ENCODE results near the gene TFPI. TPM values are rescaled to one million over a fixed set of nuclear protein-coding genes. Genes with fewer than 3 reads are reported as not detected.

TFPI gene
- polyA plus RNA-seq, 6 donors from 2014 or later, result 0.24 to 1.2 (median 0.35) TPM; not detected in 3

DNA sequence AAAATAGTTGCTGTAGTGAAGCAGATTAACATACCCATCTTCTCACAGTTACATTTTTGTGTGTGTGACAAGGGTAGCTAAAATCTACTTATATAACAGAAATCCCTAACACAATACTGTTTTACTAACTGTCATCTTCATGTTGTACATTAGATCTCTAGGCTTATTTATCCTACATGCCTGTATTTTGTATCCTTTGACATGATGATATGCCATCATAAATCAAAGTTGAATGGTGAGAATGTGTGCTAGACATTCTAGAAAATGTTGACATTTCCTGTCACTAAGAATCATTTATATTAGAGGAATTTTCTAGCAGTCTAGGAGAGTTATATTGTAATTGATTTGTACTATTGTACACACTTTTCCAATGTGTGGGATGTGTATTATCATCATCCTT, 84.7 kb downstream of the TFPI start:
- no peak overlapping the region for H3K4me3 Mint-ChIP-seq

DNA sequence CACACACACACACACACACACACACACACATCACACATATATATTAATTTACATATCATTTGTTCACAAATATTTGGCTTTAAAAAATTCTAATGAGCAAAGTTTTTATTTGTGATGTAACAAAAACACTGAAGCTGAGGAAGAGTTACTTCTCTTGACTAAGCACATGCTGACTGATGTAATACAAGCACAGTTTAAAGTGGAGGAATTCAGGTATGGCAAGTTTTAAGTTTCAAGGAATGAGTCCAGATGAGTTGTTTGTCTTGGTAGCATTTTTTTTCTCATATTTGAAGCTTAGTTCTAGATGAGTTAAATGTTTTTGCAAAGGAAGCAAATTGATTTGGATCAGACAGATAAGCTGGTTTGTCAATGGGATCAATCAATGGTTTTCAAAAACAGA, 86.0 kb downstream of the TFPI start:
- ATAC-seq (ENCODE audit: low read depth in 2 of 2) (no peak), DNase-seq (no peak)
- no peak overlapping the region for H3K27ac Mint-ChIP-seq

More for the DNA sequence above, 84.7 kb downstream of the TFPI start:
- no peak overlapping the region for H3K27ac Mint-ChIP-seq
- no peaks in the 10 kb centered on the region for H3K27me3 Mint-ChIP-seq
- DNase-seq, result no peak
- no peaks in the 10 kb centered on the region for H3K36me3 Mint-ChIP-seq
- H3K9me3 Mint-ChIP-seq, result no peaks in the 10 kb centered on the region
- H3K4me1 Mint-ChIP-seq, result no peaks in the 10 kb centered on the region
- no peak for ATAC-seq (ENCODE audit: low read depth in 2 of 2)

DNA sequence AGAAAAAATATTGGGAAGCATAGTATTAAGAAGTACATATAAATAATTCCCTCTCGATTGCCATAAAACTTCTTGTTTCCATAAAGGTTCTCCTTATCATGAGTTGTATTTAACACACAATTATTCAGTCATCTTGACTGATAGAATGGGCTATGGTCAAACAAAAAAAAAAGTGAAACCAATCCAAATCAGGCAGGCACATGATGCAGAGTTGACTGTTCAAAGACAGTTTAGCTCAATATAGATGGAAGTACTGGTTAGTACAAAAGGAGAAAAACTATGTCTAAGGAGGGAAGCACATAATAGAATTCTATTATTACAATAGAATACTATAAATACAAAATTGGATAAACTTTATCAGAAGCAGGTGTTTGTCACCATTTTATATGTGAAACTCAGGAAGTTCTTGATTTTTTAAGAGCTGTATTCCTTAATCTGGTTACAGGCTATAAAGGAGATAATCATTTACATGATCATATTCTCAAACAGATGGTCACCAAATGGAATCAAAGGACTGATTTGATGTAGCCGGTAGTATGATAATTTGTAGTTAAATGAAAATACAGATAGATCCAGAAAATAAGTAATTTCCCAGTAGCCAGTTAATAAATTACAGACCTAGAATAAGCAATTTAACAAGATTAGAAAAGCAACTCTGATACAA, 88.0 kb downstream of the TFPI start:
- no peaks in the 10 kb centered on the region for H3K36me3 Mint-ChIP-seq
- no peaks in the 10 kb centered on the region for H3K9me3 Mint-ChIP-seq
- no peak overlapping the region for H3K4me3 Mint-ChIP-seq
- no peaks in the 10 kb centered on the region for H3K27me3 Mint-ChIP-seq
- ATAC-seq (ENCODE audit: low read depth in 2 of 2) (no peak), DNase-seq (no peak)
- H3K4me1 Mint-ChIP-seq, result no peaks in the 10 kb centered on the region
- no peak overlapping the region for H3K27ac Mint-ChIP-seq

More for the DNA sequence above, 86.0 kb downstream of the TFPI start:
- Mint-ChIP-seq H3K4me3 (no peak overlapping the region), H3K36me3 (no peaks in the 10 kb centered on the region), H3K27me3 (no peaks in the 10 kb centered on the region), H3K4me1 (no peaks in the 10 kb centered on the region), H3K9me3 (no peaks in the 10 kb centered on the region)

DNA sequence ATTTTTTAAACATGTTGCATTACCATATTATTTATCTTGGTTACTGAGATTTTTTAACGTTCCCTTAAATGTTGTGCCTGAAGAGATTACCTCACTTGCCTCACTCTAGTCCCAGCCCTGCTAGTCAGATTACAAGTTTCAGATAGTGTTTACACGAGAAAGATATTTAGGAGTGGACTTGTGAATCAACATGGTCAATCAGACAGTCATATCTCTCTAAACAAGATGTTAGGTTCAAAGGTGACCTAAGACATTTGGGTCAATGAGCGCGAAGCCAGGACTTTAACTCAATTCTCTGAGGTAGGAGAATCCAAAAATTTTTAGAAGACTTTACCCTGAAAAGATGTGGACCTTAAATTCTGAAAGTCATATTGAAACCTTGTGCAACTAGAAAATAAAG, 91.4 kb downstream of the TFPI start:
- Mint-ChIP-seq H3K27me3 (no peaks in the 10 kb centered on the region), H3K27ac (no peak overlapping the region), H3K4me1 (no peaks in the 10 kb centered on the region), H3K9me3 (no peaks in the 10 kb centered on the region), H3K36me3 (no peaks in the 10 kb centered on the region), H3K4me3 (no peak overlapping the region)
- DNase-seq, result no peak
- no peak for ATAC-seq (ENCODE audit: low read depth in 2 of 2)

DNA sequence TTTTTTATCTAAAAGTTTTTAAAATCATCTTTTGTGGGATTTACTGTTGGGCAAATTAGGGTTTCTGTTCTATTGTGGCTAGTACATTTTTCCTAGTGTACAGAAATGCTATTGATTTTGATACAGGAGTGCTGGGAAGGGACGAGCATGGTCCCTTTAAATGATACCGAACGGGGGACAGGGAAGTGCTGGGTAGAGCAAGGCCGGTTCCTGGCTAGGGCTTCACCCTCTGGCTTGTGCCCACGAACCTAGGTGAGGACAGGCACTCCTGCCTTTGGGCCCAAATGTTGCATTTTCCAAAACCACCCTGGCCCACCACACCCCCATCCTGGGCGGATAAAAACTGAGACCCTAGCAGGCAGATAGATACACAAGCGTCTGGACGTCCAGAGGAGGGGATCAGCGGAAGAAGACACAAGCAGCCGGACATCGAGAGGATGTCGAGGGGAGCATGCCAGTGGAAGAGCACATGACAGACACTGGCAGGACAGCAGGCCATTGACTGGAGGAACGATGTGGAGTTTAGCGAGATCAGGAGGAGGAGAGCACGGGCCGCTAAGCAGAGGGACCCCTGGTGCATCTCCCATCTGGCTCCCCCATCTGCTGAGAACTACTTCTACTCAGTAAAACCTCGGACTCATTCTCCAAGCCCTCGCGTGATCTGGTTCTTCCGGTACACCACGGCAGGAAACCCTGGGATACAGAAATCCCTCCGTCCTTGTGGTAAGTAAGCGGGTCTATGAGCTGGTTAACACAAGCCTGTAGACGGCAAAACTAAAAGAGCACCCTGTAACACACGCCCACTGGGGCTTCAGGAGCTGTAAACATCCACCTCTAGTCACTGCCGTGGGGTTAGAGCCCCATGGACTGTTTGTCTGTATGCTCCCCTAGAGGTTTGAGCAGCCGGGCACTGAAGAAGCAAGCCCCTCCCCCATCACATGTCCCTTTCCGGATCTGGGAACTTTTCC, 92.7 kb downstream of the TFPI start:
- ATAC-seq (ENCODE audit: low read depth in 2 of 2) (no peak), DNase-seq (no peak)
- Mint-ChIP-seq H3K27ac (no peak overlapping the region), H3K4me1 (no peaks in the 10 kb centered on the region), H3K36me3 (no peaks in the 10 kb centered on the region), H3K27me3 (no peaks in the 10 kb centered on the region), H3K9me3 (no peaks in the 10 kb centered on the region), H3K4me3 (no peak overlapping the region)

DNA sequence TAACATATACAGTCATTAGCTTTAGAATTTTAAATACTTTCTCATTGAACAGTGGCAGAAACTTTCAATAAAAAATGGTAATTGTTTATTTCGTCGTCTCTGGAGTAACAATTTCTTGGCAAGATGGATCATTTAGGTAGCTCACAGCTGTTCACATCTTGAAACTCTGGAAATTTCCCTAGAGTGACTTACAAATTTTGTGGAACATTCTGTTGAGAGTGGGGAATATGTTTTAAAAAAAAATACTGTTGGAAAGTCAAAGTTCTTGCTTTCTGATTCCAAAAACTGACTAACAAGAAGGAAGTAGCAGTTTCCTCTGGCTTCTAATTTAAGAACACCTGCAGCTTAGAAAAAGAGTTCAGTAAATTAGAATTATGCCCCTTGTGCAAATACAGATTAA, 95.0 kb downstream of the TFPI start:
- Mint-ChIP-seq H3K4me1 (no peaks in the 10 kb centered on the region), H3K27me3 (no peaks in the 10 kb centered on the region), H3K4me3 (no peak overlapping the region), H3K9me3 (no peaks in the 10 kb centered on the region), H3K27ac (no peak overlapping the region), H3K36me3 (no peaks in the 10 kb centered on the region)
- no peak for DNase-seq
- ATAC-seq (ENCODE audit: low read depth in 2 of 2), result no peak

DNA sequence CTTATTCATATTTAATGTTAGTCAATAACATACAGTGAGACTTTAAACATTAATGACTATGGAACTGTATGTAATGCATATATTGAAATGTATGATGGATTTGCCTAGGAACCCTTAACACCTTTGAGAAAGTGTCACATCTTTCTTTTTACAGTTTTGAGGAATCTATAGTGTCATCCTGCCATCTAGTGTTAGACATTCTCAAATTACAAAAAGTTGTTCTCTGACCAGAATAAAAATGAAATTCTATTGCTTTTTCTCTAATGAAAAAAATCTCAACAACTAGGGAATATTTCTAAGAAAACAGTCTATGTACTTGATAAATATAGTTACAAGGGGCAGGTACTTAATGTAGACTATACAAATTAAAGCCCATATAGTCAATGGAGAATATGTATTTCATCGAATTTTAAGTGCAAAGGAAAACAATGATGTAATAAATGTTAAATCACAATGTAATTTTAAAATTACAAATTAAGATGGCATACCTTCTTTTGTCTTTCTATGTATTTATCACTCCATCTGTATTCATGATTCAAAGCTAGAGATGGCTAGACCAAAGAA, 101.1 kb downstream of the TFPI start:
- DNase-seq (no peak), ATAC-seq (ENCODE audit: low read depth in 2 of 2) (no peak)
- no peaks in the 10 kb centered on the region for H3K27me3 Mint-ChIP-seq
- H3K4me3 Mint-ChIP-seq, result no peak overlapping the region
- peaks cover 2 to 3% (median 3%) of the 10 kb centered on the region in 3 donors for H3K4me1 Mint-ChIP-seq
- H3K36me3 Mint-ChIP-seq, result no peaks in the 10 kb centered on the region
- H3K9me3 Mint-ChIP-seq, result no peaks in the 10 kb centered on the region
- H3K27ac Mint-ChIP-seq, result no peak overlapping the region

DNA sequence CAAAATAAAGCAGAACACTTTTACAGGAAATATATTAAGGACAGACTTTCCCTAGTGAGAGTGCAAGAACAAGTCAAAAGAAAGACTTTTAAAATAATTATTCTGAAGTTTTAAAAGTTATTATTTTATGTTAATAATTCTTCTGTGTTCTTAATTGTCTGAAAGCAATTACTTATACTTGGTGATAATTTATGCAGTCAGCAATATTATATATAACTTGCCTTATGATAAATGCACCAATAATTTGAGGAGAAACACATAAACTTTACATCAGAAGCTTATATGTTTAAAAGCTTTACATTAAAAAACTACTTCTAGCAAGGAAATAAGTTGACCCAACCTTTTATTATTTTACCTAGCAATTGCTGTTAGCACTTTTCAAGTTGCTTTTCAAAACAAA, 102.7 kb downstream of the TFPI start:
- H3K4me1 Mint-ChIP-seq, result peaks cover 6 to 9% (median 6%) of the 10 kb centered on the region in 3 donors
- H3K9me3 Mint-ChIP-seq, result no peaks in the 10 kb centered on the region
- H3K27ac Mint-ChIP-seq, result no peak overlapping the region
- H3K36me3 Mint-ChIP-seq, result no peaks in the 10 kb centered on the region
- H3K27me3 Mint-ChIP-seq, result no peaks in the 10 kb centered on the region
- no peak overlapping the region for H3K4me3 Mint-ChIP-seq
- no peak for ATAC-seq (ENCODE audit: low read depth in 2 of 2)
- DNase-seq, result no peak

DNA sequence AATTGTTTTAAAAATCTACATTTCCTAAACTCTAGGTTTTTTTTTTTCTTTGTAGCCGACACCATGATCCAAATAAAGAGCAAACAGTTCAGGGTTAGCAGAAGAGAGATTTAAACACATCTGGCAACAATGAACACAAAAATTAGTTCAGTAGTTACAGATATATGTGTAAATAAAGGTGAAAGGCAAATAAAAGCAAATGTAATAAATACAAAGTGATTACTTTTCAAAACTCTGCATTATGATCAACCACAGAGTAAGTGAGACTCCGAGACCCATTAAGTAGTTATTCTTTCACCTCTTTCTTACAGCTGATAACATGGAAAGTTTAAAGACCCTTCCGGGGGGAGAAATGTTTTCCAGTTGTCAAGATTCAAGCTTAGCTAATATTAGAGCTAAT, 106.9 kb downstream of the TFPI start:
- Mint-ChIP-seq H3K9me3 (no peaks in the 10 kb centered on the region), H3K4me3 (peak overlapping the region in 5 of 8 donors; percentile 8 to 49 (median 22)), H3K27me3 (no peaks in the 10 kb centered on the region), H3K36me3 (no peaks in the 10 kb centered on the region), H3K4me1 (peaks cover 6 to 9% (median 6%) of the 10 kb centered on the region in 3 donors), H3K27ac (peak overlapping the region in 2 of 6 donors; percentile 59 to 66)
- DNase-seq, result no peak
- ATAC-seq (ENCODE audit: low read depth in 2 of 2), result no peak

DNA sequence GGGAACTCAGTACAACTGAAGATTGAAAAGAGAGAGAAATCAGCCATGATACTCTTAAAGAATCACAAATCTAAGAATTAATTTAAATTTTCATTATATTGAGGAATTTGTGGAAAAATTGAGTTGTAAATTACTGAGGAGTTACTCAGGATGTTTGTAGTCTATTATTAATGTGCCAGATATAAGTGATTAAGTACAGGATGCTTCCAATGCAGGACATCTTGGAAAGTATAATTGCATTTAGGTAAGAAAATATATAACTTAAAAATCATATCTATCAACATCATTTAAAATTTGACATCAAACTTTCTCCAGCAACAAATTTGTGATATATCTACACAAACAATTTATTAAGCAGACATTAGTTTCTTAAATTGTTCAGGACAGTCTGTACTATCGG, 107.5 kb downstream of the TFPI start:
- no peak overlapping the region for H3K27ac Mint-ChIP-seq
- H3K4me3 Mint-ChIP-seq, result no peak overlapping the region
- no peak for ATAC-seq (ENCODE audit: low read depth in 2 of 2)
- DNase-seq, result no peak
- peaks cover 6 to 9% (median 6%) of the 10 kb centered on the region in 3 donors for H3K4me1 Mint-ChIP-seq
- no peaks in the 10 kb centered on the region for H3K9me3 Mint-ChIP-seq
- no peaks in the 10 kb centered on the region for H3K36me3 Mint-ChIP-seq
- no peaks in the 10 kb centered on the region for H3K27me3 Mint-ChIP-seq

DNA sequence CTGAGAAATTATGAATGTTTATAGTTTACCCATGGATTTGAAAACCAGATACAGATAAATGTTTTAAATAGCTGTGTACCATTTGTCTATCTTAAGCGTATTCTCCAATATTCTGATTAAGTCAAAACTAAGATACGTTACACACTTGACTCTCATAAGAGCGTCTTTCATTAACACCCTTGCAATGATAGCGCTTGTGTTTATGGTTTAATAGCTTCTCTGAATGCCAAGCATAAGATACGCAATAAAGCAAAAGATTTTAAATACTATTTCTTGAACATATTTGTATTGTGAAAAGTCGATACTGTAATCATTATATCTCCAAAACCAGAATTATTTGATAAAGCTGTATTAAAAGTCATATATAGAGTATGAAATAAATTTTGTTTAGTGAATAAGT, 109.2 kb downstream of the TFPI start:
- no peak for DNase-seq
- no peak for ATAC-seq (ENCODE audit: low read depth in 2 of 2)
- H3K27me3 Mint-ChIP-seq, result no peaks in the 10 kb centered on the region
- H3K9me3 Mint-ChIP-seq, result no peaks in the 10 kb centered on the region
- no peaks in the 10 kb centered on the region for H3K36me3 Mint-ChIP-seq
- H3K4me3 Mint-ChIP-seq, result no peak overlapping the region
- no peak overlapping the region for H3K27ac Mint-ChIP-seq
- H3K4me1 Mint-ChIP-seq, result peaks cover 6 to 9% (median 6%) of the 10 kb centered on the region in 3 donors

DNA sequence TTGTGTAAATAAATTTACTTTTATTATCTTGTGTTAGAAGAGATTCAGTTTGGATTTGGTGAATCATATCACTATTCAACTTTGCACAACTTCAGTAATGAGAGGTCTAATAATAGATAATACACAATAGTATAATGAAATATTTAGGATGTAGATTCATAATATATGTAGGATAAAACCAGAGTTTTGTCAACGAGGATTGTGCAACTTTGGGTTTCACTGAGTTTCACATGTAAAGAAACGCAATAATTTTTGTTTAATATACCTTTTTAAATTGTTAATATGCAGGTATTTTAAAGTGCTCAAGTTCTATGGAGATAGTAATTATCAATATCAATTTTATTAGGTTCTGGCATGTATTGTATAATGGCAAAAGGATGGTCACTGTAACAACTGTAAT, 111.5 kb downstream of the TFPI start:
- ATAC-seq (ENCODE audit: low read depth in 2 of 2), result no peak
- DNase-seq, result no peak
- Mint-ChIP-seq H3K27ac (no peak overlapping the region), H3K27me3 (no peaks in the 10 kb centered on the region), H3K4me3 (no peak overlapping the region), H3K36me3 (no peaks in the 10 kb centered on the region), H3K9me3 (no peaks in the 10 kb centered on the region), H3K4me1 (peaks cover 0 to 4% (median 0%) of the 10 kb centered on the region in 3 donors)

DNA sequence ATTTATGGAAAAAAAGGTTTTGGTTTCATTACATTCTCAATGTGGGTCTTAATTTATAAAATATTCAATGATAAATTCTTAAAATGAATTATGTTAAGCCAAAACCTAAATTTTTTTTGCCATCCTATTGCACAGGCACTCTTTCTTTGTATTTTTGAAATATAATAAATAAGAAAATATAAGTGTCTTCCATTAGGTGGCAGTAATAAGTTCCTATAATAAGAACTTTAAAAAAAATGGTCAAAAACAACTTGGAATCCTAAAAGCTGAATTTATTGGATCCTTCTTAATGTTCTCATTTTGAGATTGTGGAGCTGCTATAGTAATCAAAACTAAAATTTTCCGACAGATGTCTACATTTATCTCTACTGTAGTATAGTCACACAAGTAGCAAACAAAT, 111.9 kb downstream of the TFPI start:
- Mint-ChIP-seq H3K36me3 (no peaks in the 10 kb centered on the region), H3K27ac (no peak overlapping the region), H3K4me1 (peaks cover 0 to 3% (median 0%) of the 10 kb centered on the region in 3 donors), H3K27me3 (no peaks in the 10 kb centered on the region), H3K4me3 (no peak overlapping the region), H3K9me3 (no peaks in the 10 kb centered on the region)
- ATAC-seq (ENCODE audit: low read depth in 2 of 2) (no peak), DNase-seq (no peak)

All from naive B cell (primary cell).